GM12892 (cell line): ENCODE results near the gene RPS6KA5.

Source experiments
- POLR2A ChIP-seq: IDR thresholded peaks from 2 replicates; pipeline ENCODE4 v1.6.1; 2011; ENCODE audit warnings: low read depth, low read length, control low read depth
- TAF1 ChIP-seq: IDR thresholded peaks from 2 replicates; pipeline ENCODE4 v1.6.1; 2011; ENCODE audit warnings: low read depth, mild to moderate bottlenecking, control low read depth, low read length, borderline replicate concordance

- TF ChIP-seq TAF1: no peak
- TF ChIP-seq POLR2A: no peak
These were observed 678 bp downstream of the RPS6KA5 start for GRCh38 chr14:91059576-91060350.
